ENCODE measurements around the gene PANK3. TPM values are rescaled to one million over a fixed set of nuclear protein-coding genes. Genes with fewer than 3 reads are reported as not detected.
A peak's percentile ranks its signal among the peaks of the same experiment; 100 is the strongest.
"Not testable (repeated sequence)": the region's sequence is repeated elsewhere in the genome, so short reads cannot be mapped to it uniquely, and the experiment has no call there.

The PANK3 gene
- total and polyA plus RNA-seq, 2 donors (not counting 1 experiment from before 2014, with no cell fraction given) = 26.9 to 41.5 TPM

DNA sequence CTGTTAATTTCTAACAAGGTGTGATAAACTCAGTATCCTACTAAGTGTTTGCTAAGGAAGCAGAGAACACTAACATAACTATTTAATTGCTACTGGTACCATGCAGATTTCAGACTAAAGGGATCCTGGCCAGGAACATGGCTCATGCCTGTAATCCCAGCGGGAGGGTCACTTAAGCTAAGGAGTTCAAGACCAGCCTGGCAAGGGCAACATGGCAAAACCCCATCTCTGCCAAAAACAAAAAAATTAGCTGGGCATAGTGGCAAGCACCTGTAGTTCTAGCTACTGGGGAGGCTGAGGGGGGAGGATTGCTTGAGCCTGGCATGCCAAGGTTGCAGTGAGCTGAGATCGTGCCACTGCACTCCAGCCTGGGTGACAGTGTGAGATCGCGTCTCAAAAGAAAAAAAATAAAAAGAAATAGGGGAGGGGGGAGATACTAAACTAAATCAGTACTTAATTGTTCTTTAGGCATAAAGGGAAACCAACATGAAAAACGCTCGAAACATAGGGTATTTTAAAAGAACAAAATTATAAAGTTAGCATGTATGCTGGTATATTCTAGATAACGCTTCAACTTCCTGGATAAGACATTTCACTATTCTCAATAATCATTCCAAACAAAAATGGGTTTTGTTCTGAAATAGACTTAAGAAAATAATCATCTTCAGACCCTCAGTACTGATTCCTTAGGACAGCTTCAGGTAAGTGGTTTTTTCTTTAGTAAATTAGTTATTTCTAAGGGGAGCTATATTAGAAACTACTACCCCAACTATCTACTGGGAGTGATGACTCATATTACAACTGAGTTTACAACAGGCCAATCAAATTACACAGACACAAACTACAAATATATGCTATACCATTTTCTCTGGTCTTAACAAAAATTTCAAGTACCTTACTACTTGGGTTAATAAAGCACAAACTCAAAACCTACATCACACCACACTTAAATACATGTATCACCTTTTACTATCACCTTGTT, 3.5 kb downstream of the PANK3 start:
- peaks cover 74% of the 10 kb centered on the region for H3K79me2 ChIP-seq (ENCODE audit: control insufficient read depth, insufficient read depth, low read length)
- H3K9ac ChIP-seq (ENCODE audit: insufficient read depth, low read length) = no peak overlapping the region
- H3K36me3 ChIP-seq (ENCODE audit: control insufficient read depth, insufficient read depth, low read length) = no peaks in the 10 kb centered on the region
- H3K9me3 ChIP-seq (ENCODE audit: control insufficient read depth, insufficient read depth, low read depth, low read length) = no peaks in the 10 kb centered on the region
- H3K27me3 ChIP-seq (ENCODE audit: control insufficient read depth, insufficient read depth, low read length) = no peaks in the 10 kb centered on the region
- peaks cover 4% of the 10 kb centered on the region for H4K20me1 ChIP-seq (ENCODE audit: control insufficient read depth, extremely low read depth, insufficient read depth, low read length)
- H2AFZ ChIP-seq (ENCODE audit: low read length) = no peak overlapping the region
- no peak for DNase-seq (ENCODE audit: low read depth in 2 of 2)
- no peak overlapping the region for H3K27ac ChIP-seq (ENCODE audit: insufficient read depth, low read length)
- no peak overlapping the region for H3K4me2 ChIP-seq (ENCODE audit: extremely low read depth, insufficient read depth, low read length)
- H3K4me3 ChIP-seq (replicated peaks in 1 of 4; ENCODE audit: control extremely low read depth in 1 of 4, insufficient read depth in 1 of 4, low read depth in 3 of 4, low read length in 4 of 4) = peak overlapping the region in 1 of 4 experiments; percentile 24
- no peak for TF ChIP-seq CTCF (conservative IDR thresholded peaks at IDR 0.05 in 1 of 2, IDR thresholded peaks at IDR 0.05 in 1 of 2; ENCODE audit: low read depth in 1 of 2, low read length in 2 of 2)
- TF ChIP-seq EZH2 (IDR thresholded peaks at IDR 0.05; ENCODE audit: low read length, missing control alignments) = no peak
- H3K4me1 ChIP-seq (ENCODE audit: control insufficient read depth, extremely low read depth, insufficient read depth, low read length) = peaks cover 7% of the 10 kb centered on the region

GRCh38 chr5:168574156-168574555, 5.0 kb downstream of the PANK3 start:
- H3K27ac ChIP-seq (ENCODE audit: insufficient read depth, low read length); H3K27me3 ChIP-seq (ENCODE audit: control insufficient read depth, insufficient read depth, low read length); H3K4me3 ChIP-seq (replicated peaks in 1 of 4; ENCODE audit: control extremely low read depth in 1 of 4, insufficient read depth in 1 of 4, low read depth in 3 of 4, low read length in 4 of 4); H3K9me3 ChIP-seq (ENCODE audit: control insufficient read depth, insufficient read depth, low read depth, low read length); H3K36me3 ChIP-seq (ENCODE audit: control insufficient read depth, insufficient read depth, low read length); H3K4me2 ChIP-seq (ENCODE audit: extremely low read depth, insufficient read depth, low read length); H3K4me1 ChIP-seq (ENCODE audit: control insufficient read depth, extremely low read depth, insufficient read depth, low read length); DNase-seq (ENCODE audit: low read depth in 2 of 2); H2AFZ ChIP-seq (ENCODE audit: low read length); H3K9ac ChIP-seq (ENCODE audit: insufficient read depth, low read length); H4K20me1 ChIP-seq (ENCODE audit: control insufficient read depth, extremely low read depth, insufficient read depth, low read length): not testable (repeated sequence)
- peaks cover 86% of the 10 kb centered on the region for H3K79me2 ChIP-seq (ENCODE audit: control insufficient read depth, insufficient read depth, low read length)

GRCh38 chr5:168573663-168574062, 5.5 kb downstream of the PANK3 start:
- not testable (repeated sequence) for H3K27me3 ChIP-seq (ENCODE audit: control insufficient read depth, insufficient read depth, low read length); H3K36me3 ChIP-seq (ENCODE audit: control insufficient read depth, insufficient read depth, low read length); DNase-seq (ENCODE audit: low read depth in 2 of 2); H3K4me3 ChIP-seq (replicated peaks in 1 of 4; ENCODE audit: control extremely low read depth in 1 of 4, insufficient read depth in 1 of 4, low read depth in 3 of 4, low read length in 4 of 4); H4K20me1 ChIP-seq (ENCODE audit: control insufficient read depth, extremely low read depth, insufficient read depth, low read length); H3K9ac ChIP-seq (ENCODE audit: insufficient read depth, low read length); H3K27ac ChIP-seq (ENCODE audit: insufficient read depth, low read length); H3K4me2 ChIP-seq (ENCODE audit: extremely low read depth, insufficient read depth, low read length); H3K9me3 ChIP-seq (ENCODE audit: control insufficient read depth, insufficient read depth, low read depth, low read length); H3K4me1 ChIP-seq (ENCODE audit: control insufficient read depth, extremely low read depth, insufficient read depth, low read length); H2AFZ ChIP-seq (ENCODE audit: low read length)
- peaks cover 83% of the 10 kb centered on the region for H3K79me2 ChIP-seq (ENCODE audit: control insufficient read depth, insufficient read depth, low read length)

Data from fibroblast of lung (primary cell).